HepG2 (cell line): ENCODE results near the gene SREBF1. TPM values are rescaled to one million over a fixed set of nuclear protein-coding genes. Genes with fewer than 3 reads are reported as not detected.

Experiments
- AGO1 ChIP-seq: fragments of 200-400 bp; formaldehyde crosslinking; IDR thresholded peaks from 2 replicates; pipeline ENCODE4 v1.6.1; 2017; ENCODE audit warnings: mild to moderate bottlenecking, low read depth, low read length, moderate library complexity; ENCODE audit not compliant: poor library complexity, severe bottlenecking
- CSRNP2 ChIP-seq: sonication (generic); formaldehyde crosslinking; conservative IDR thresholded peaks from 2 replicates; pipeline ENCODE4 v1.8.0; 2022; ENCODE audit warnings: low read depth, missing genetic modification reagents
- JUN ChIP-seq: sonication (generic); formaldehyde crosslinking; IDR thresholded peaks from 2 replicates; pipeline ENCODE4 v1.4.0; 2020; ENCODE audit warnings: mild to moderate bottlenecking, missing genetic modification reagents
- KDM1A ChIP-seq: IDR thresholded peaks from 2 replicates; pipeline ENCODE4 v1.6.1; 2016; ENCODE audit warnings: missing compliant biosample characterization
- KDM5B ChIP-seq: sonication (generic); formaldehyde crosslinking; IDR thresholded peaks from 2 replicates; pipeline ENCODE4 v1.4.0; 2020; ENCODE audit warnings: missing genetic modification reagents, mild to moderate bottlenecking, borderline replicate concordance
- NBN ChIP-seq: fragments of 450-650 bp; conservative IDR thresholded peaks from 2 replicates; pipeline ENCODE4 v1.6.1; 2017
- RAD21 ChIP-seq: fragments of 450-650 bp; formaldehyde crosslinking; IDR thresholded peaks from 2 replicates; pipeline ENCODE4 v1.5.0; 2020; ENCODE audit warnings: mild to moderate bottlenecking
- SOX5 ChIP-seq: IDR thresholded peaks from 2 replicates; pipeline ENCODE4 v1.6.1; 2016; ENCODE audit warnings: borderline replicate concordance
- TEAD3 ChIP-seq: optimal IDR thresholded peaks from 2 replicates; pipeline ENCODE3; 2016; ENCODE audit warnings: borderline replicate concordance
- XBP1 ChIP-seq: sonication (generic); formaldehyde crosslinking; IDR thresholded peaks from 2 replicates; pipeline ENCODE4 v1.5.0; 2020; ENCODE audit warnings: missing genetic modification reagents
- ZBTB21 ChIP-seq: sonication (generic); formaldehyde crosslinking; IDR thresholded peaks from 2 replicates; pipeline ENCODE4 v1.4.0; 2020; ENCODE audit warnings: missing genetic modification reagents
- ZBTB39 ChIP-seq: sonication (generic); formaldehyde crosslinking; IDR thresholded peaks from 2 replicates; pipeline ENCODE4 v1.5.0; 2020; ENCODE audit warnings: missing genetic modification reagents
- ZC3H13 ChIP-seq: sonication (generic); formaldehyde crosslinking; IDR thresholded peaks from 2 replicates; pipeline ENCODE4 v1.8.1; 2023; ENCODE audit warnings: mild to moderate bottlenecking, missing genetic modification reagents, moderate library complexity
- ZNF605 ChIP-seq: sonication (generic); formaldehyde crosslinking; IDR thresholded peaks from 2 replicates; pipeline ENCODE4 v1.8.0; 2022; ENCODE audit warnings: mild to moderate bottlenecking, missing genetic modification reagents
- polyA plus RNA-seq, 8 experiments: library from polyadenylated mRNA; depleted of rRNA in 3 of 8; stranded (reverse) in 7 of 8; unstranded in 1 of 8; fragments of >200 nt; fragmentation: Illumina TruSeq in 4 of 8; extraction: Trizol in 4 of 8; gene quantifications; 2 replicates each; pipeline versions ENCODE4 v1.2.1 to v1.2.3, GENCODE V29; 2011 to 2016; ENCODE audit warnings: low read depth in 4 of 8, missing spikeins in 1 of 8, mixed read lengths in 1 of 8; ENCODE audit not compliant: insufficient read depth in 1 of 8
- total RNA-seq, 5 experiments: library from RNA; depleted of rRNA; stranded (reverse); fragments of >200 nt; fragmentation: Illumina TruSeq; extraction: Trizol; gene quantifications; 2 replicates each; pipeline ENCODE4 v1.2.3, GENCODE V29; 2016; ENCODE audit warnings: low read depth in 1 of 5
- TF ChIP-seq, protein P1 (sequence below): sonication (generic); formaldehyde crosslinking; IDR thresholded peaks from 2 replicates; pipeline ENCODE4 v1.5.0; 2020; ENCODE audit warnings: mild to moderate bottlenecking, missing genetic modification reagents
- TF ChIP-seq, protein P2 (sequence below): sonication (generic); formaldehyde crosslinking; IDR thresholded peaks from 2 replicates; pipeline ENCODE4 v1.5.0; 2020; ENCODE audit warnings: mild to moderate bottlenecking, missing genetic modification reagents, borderline replicate concordance
- TF ChIP-seq, protein P3 (sequence below): sonication (generic); formaldehyde crosslinking; IDR thresholded peaks from 2 replicates; pipeline ENCODE4 v1.4.0; 2020; ENCODE audit warnings: missing genetic modification reagents, borderline replicate concordance
- TF ChIP-seq, protein P4 (sequence below): sonication (generic); formaldehyde crosslinking; IDR thresholded peaks from 2 replicates; pipeline ENCODE4 v1.5.0; 2020; ENCODE audit warnings: missing genetic modification reagents

Gene SREBF1
- total and polyA plus RNA-seq, 2 of the 13 experiments (the other 11 are each of a cell fraction or from before 2014, with no cell fraction given), result 34.3 to 38.0 TPM

- TF ChIP-seq ZBTB21 (CRISPR knock-in tag), result no peak
- no peak for TF ChIP-seq JUN (CRISPR knock-in tag)
- TF ChIP-seq TEAD3 (CRISPR knock-in tag), result no peak
- TF ChIP-seq ZC3H13 (CRISPR knock-in tag), result no peak
- TF ChIP-seq, protein P1, sequence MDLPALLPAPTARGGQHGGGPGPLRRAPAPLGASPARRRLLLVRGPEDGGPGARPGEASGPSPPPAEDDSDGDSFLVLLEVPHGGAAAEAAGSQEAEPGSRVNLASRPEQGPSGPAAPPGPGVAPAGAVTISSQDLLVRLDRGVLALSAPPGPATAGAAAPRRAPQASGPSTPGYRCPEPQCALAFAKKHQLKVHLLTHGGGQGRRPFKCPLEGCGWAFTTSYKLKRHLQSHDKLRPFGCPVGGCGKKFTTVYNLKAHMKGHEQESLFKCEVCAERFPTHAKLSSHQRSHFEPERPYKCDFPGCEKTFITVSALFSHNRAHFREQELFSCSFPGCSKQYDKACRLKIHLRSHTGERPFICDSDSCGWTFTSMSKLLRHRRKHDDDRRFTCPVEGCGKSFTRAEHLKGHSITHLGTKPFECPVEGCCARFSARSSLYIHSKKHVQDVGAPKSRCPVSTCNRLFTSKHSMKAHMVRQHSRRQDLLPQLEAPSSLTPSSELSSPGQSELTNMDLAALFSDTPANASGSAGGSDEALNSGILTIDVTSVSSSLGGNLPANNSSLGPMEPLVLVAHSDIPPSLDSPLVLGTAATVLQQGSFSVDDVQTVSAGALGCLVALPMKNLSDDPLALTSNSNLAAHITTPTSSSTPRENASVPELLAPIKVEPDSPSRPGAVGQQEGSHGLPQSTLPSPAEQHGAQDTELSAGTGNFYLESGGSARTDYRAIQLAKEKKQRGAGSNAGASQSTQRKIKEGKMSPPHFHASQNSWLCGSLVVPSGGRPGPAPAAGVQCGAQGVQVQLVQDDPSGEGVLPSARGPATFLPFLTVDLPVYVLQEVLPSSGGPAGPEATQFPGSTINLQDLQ (CRISPR knock-in tag), result no peak
- TF ChIP-seq, protein P2, sequence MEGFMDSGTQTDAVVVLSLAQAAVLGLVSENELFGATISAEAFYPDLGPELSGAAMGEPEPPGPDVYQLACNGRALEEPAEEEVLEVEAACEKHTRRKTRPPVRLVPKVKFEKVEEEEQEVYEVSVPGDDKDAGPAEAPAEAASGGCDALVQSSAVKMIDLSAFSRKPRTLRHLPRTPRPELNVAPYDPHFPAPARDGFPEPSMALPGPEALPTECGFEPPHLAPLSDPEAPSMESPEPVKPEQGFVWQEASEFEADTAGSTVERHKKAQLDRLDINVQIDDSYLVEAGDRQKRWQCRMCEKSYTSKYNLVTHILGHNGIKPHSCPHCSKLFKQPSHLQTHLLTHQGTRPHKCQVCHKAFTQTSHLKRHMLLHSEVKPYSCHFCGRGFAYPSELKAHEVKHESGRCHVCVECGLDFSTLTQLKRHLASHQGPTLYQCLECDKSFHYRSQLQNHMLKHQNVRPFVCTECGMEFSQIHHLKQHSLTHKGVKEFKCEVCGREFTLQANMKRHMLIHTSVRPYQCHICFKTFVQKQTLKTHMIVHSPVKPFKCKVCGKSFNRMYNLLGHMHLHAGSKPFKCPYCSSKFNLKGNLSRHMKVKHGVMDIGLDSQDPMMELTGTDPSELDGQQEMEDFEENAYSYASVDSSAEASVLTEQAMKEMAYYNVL (CRISPR knock-in tag), result no peak
- TF ChIP-seq, protein P3, sequence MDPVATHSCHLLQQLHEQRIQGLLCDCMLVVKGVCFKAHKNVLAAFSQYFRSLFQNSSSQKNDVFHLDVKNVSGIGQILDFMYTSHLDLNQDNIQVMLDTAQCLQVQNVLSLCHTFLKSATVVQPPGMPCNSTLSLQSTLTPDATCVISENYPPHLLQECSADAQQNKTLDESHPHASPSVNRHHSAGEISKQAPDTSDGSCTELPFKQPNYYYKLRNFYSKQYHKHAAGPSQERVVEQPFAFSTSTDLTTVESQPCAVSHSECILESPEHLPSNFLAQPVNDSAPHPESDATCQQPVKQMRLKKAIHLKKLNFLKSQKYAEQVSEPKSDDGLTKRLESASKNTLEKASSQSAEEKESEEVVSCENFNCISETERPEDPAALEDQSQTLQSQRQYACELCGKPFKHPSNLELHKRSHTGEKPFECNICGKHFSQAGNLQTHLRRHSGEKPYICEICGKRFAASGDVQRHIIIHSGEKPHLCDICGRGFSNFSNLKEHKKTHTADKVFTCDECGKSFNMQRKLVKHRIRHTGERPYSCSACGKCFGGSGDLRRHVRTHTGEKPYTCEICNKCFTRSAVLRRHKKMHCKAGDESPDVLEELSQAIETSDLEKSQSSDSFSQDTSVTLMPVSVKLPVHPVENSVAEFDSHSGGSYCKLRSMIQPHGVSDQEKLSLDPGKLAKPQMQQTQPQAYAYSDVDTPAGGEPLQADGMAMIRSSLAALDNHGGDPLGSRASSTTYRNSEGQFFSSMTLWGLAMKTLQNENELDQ (CRISPR knock-in tag), result no peak
- TF ChIP-seq, protein P4, sequence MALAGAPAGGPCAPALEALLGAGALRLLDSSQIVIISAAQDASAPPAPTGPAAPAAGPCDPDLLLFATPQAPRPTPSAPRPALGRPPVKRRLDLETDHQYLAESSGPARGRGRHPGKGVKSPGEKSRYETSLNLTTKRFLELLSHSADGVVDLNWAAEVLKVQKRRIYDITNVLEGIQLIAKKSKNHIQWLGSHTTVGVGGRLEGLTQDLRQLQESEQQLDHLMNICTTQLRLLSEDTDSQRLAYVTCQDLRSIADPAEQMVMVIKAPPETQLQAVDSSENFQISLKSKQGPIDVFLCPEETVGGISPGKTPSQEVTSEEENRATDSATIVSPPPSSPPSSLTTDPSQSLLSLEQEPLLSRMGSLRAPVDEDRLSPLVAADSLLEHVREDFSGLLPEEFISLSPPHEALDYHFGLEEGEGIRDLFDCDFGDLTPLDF, result no peak
- peak; percentile 51; the same call in 1 of the 2 replicates for TF ChIP-seq RAD21 (CRISPR knock-in tag)
- no peak for TF ChIP-seq KDM5B
- no peak for TF ChIP-seq AGO1
- no peak for TF ChIP-seq KDM1A
- no peak for TF ChIP-seq CSRNP2 (CRISPR knock-in tag)
- no peak; the same call in 1 of the 2 replicates for TF ChIP-seq SOX5 (CRISPR knock-in tag)
- no peak for TF ChIP-seq NBN
- no peak for TF ChIP-seq ZBTB39
- no peak for TF ChIP-seq ZNF605
- TF ChIP-seq XBP1 (CRISPR knock-in tag), result no peak
These were observed 13.2 kb downstream of the SREBF1 start (continued) for GRCh38 chr17:17823433-17824118.
